HG02943 (cell line): ENCODE results near the gene KCNIP2.

Source experiments
- ATAC-seq: cut with Tn5 transposase; IDR thresholded peaks from one replicate; pipeline ENCODE4 v1.9.1; 2021; ENCODE audit warnings: mild to moderate bottlenecking, low read depth, moderate library complexity; ENCODE audit not compliant: unreplicated experiment

The KCNIP2 gene

GRCh38 chr10:101785801-101786200, 57.8 kb downstream of the KCNIP2 start:
- no peak for ATAC-seq

DNA sequence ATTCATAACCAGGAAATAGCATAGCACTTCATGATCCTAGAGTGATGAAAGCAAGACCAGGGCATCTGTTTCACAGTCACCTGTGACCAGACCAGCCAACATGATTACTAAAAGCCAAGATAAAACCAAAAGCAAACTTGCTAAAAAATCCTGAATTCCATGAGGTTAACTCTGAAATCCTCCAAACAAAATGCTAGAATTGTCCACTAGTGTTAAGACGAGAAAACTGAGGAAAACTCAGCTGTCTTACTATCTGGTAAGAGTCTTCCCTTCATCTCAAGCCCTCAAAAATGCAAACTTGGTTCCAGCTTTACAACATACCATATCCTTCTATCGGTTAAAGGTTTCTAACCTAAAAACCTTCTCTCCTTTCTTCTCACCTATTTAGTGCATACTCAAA, 59.0 kb downstream of the KCNIP2 start:
- no peak for ATAC-seq

DNA sequence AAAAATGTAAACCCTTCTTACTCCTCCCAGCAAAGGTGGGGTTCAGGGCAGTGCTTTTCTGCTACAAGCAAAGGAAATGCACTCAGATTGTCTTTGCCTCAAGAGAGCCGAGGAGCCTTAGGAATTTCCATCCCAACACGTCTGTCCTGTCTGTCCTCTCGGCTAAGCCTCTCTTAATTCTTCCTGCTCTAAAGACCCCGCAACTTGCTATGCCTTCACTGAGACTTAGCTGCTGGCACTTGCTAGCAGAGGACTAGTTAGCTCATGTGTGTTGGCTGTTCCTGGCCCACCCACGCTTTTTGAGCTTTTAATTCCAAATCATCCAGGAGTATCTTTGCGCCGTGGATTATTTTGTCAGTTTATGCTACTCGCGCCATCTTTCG, 59.9 kb downstream of the KCNIP2 start:
- ATAC-seq: no peak

GRCh38 chr10:101782811-101783735, 60.5 kb downstream of the KCNIP2 start, which contains the start of gene NPM3:
Gene NPM3 (minus strand): TSS chr10:101783446. CDS start chr10:101783390, 56 bp downstream.
- ATAC-seq: peak; percentile 64

DNA sequence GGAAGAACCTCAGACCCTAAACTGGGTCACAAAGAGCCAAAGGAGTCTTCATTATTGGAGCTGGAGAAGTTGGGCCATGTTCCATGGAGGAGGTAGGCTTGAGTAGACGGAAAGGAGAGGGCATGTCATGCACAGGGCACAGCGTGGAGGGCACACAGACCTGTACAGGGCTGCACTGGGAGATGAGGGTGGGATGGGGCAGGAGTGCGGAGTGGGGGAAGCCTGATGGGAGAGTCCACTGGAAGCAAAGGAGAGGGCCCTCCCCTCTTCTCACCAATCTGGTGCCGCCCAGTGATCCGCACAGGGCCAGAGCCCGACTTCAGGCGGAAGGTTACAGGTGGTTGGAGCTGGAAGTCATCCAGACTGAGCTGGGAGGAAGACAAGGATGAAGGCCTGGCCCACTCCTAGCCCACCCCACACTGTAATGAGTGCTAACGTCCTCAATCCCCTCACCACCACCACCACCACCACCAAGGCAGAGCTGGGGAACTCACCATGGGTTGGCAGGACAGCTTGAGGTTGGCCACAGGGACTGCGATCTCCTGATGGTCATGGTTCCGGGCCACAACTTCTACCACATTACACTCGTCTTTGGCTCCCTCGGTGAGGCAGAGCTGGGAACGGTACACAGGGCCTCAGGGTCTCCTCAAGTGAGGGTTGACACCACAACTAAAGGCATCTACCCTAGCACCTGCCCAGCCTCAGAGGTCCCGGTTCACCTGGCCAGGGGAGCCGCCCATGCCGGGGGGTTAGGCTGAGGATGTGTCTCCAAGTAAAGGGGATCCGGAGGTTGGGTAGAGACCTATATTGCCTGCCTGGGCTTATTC, 61.4 kb downstream of the KCNIP2 start:
- no peak for ATAC-seq

DNA sequence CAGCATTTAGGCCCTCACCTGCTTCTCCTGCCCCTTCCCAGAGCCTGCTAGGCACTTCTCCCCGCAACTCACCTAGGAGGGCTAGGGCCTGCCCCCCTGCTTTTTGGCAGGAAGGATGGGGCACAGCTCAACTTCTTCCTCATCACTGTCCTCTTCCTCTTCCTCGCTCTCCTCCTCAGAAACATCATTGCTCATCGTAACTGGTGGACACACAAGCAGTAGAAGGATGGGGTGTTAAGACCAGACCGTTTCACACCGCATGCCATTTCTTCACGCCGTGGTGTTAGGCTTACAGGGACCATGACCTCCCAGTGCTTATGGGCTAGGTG, 62.0 kb downstream of the KCNIP2 start:
- no peak for ATAC-seq

- ATAC-seq: no peak
Observed at GRCh38 chr10:101780818-101781654, 62.6 kb downstream of the KCNIP2 start.

DNA sequence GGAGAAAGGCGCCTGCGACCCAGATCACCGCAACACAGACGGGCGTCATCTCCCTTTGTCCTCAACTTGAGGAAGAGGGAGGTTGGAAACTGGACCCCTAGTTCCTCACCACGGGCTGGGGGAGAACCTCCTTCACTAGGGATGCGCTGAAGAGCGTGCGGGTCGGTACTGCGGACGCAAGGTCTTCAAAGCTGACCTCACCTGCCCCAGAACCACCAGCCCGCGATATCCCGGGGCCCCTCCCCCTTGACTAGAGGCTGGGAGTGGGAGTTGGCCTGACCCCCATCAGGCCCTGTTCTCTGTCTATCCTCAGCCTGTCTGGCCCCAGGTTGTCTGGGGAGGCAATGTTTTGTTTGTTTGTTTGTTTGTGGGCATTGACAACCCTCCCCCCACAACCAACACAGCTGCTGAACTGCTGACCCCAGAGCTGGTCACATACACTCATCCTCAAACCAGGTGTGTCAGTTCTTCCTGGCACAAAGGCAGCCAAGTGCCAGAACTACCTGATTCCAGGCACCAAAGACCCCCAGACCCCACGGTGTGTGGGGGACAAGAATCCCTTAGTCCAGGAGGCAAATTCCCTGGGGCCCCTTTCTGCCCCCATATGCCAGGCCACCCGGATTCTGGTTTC, 63.3 kb downstream of the KCNIP2 start:
- no peak for ATAC-seq

GRCh38 chr10:101779544-101780186, 63.9 kb downstream of the KCNIP2 start:
- no peak for ATAC-seq

DNA sequence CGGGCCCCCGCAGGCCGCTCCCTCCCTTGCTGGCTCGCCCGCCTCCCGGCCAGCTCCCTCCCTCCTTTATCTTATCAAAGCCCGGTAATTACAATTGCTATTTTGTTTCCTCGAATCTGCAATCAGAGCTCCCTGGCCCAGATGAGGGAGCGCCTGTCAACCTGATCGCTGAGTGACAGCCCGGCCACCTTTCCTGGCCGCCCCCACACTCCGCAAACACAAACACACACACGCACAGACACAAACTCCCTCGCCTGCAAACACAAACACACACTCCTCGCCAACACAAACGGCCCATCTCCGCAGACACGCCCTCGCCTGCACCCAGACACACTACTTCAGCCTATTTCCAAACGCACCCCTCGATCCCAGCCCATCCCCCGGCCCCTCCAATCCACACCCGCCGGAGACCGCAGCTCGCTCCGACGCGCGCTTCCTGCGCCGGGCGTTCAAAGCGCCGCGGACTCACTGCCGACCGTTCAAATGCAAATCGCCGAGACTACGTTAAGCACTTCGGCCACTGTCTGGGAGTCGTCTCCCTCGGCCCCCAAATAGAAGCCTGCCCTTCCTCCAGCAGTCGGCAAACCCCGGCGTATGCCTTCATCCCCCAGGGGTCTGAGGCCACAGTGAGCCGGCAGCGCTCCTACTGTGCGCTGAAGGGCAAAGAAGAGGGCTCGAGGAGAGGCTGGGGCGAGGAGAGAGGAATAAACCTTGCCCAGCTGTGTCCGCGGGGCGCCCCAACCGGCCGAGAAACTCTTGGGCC, 64.6 kb downstream of the KCNIP2 start:
- ATAC-seq: no peak

GRCh38 chr10:101778151-101778780, 65.3 kb downstream of the KCNIP2 start:
- ATAC-seq: no peak

DNA sequence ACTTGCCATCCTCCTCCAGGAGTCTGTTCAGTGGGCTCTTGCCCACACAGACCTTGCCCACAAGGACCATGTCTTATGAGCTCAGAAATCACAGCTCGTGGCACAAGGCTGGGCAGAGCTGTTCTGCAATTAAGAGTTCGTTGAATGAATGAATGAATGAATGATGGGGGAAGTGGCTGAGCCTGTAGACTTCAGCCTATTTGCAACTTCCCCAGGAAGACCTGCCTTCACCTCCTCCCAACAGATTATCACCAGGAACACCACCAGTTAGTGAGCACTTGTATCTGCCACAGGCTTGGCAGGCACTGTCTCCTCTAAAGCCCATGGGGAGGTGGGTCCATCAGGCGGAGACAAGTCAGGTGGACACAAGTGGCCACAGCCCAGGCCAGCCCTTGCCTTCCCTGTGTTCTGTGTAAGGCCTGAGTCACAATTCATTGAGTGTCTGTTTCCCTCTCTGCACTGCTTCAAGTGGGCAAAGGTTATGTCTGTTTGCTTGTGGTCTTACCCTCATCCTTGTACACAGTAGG, 65.9 kb downstream of the KCNIP2 start:
- ATAC-seq: no peak

GRCh38 chr10:101776161-101776817, 67.3 kb downstream of the KCNIP2 start:
- ATAC-seq: no peak
